ENCODE results near the gene TM4SF4.

TM4SF4 gene

GRCh38 chr3:149454746-149455145 is 19.8 kb upstream of the TM4SF4 start:
- no peak overlapping the region for H3K4me3 ChIP-seq (ENCODE audit: low read depth, low read length)

GRCh38 chr3:149455366-149455765 is 19.1 kb upstream of the TM4SF4 start:
- H3K4me3 ChIP-seq (ENCODE audit: low read depth, low read length), result no peak overlapping the region

GRCh38 chr3:149455989-149456388 is 18.5 kb upstream of the TM4SF4 start:
- no peak overlapping the region for H3K4me3 ChIP-seq (ENCODE audit: low read depth, low read length)

GRCh38 chr3:149459491-149460059 is 14.9 kb upstream of the TM4SF4 start:
- no peak overlapping the region for H3K4me3 ChIP-seq (ENCODE audit: low read depth, low read length)

- no peak overlapping the region for H3K4me3 ChIP-seq (ENCODE audit: low read depth, low read length)
Measured at GRCh38 chr3:149460117-149460516, 14.4 kb upstream of the TM4SF4 start.

- no peak overlapping the region for H3K4me3 ChIP-seq (ENCODE audit: low read depth, low read length)
Measured at GRCh38 chr3:149462051-149462450, 12.4 kb upstream of the TM4SF4 start.

GRCh38 chr3:149462581-149463011 is 11.9 kb upstream of the TM4SF4 start:
- no peak overlapping the region for H3K4me3 ChIP-seq (ENCODE audit: low read depth, low read length)

- H3K4me3 ChIP-seq (ENCODE audit: low read depth, low read length), result no peak overlapping the region
Measured at GRCh38 chr3:149463921-149464320, 10.6 kb upstream of the TM4SF4 start.

GRCh38 chr3:149464542-149465328 is 9.8 kb upstream of the TM4SF4 start:
- H3K4me3 ChIP-seq (ENCODE audit: low read depth, low read length), result no peak overlapping the region

GRCh38 chr3:149465351-149465883 is 9.1 kb upstream of the TM4SF4 start:
- H3K4me3 ChIP-seq (ENCODE audit: low read depth, low read length), result no peak overlapping the region

- H3K4me3 ChIP-seq (ENCODE audit: low read depth, low read length), result no peak overlapping the region
Measured at GRCh38 chr3:149466192-149466591, 8.3 kb upstream of the TM4SF4 start.

- no peak overlapping the region for H3K4me3 ChIP-seq (ENCODE audit: low read depth, low read length)
Measured at GRCh38 chr3:149468504-149469212, 5.8 kb upstream of the TM4SF4 start.

GRCh38 chr3:149470381-149470780 is 4.1 kb upstream of the TM4SF4 start:
- no peak overlapping the region for H3K4me3 ChIP-seq (ENCODE audit: low read depth, low read length)

- no peak overlapping the region for H3K4me3 ChIP-seq (ENCODE audit: low read depth, low read length)
Measured at GRCh38 chr3:149472030-149472797, 2.3 kb upstream of the TM4SF4 start.

- H3K4me3 ChIP-seq (ENCODE audit: low read depth, low read length), result no peak overlapping the region
Measured at GRCh38 chr3:149473357-149474249, 894 bp upstream of the TM4SF4 start.

GRCh38 chr3:149475451-149476060 is 1.1 kb downstream of the TM4SF4 start:
- no peak overlapping the region for H3K4me3 ChIP-seq (ENCODE audit: low read depth, low read length)

- no peak overlapping the region for H3K4me3 ChIP-seq (ENCODE audit: low read depth, low read length)
Measured at GRCh38 chr3:149476225-149476624, 1.7 kb downstream of the TM4SF4 start.

- H3K4me3 ChIP-seq (ENCODE audit: low read depth, low read length), result no peak overlapping the region
Measured at GRCh38 chr3:149479621-149480325, 5.3 kb downstream of the TM4SF4 start.
